ENCODE measurements around the gene SCRT2.
"Not testable (repeated sequence)": the region's sequence is repeated elsewhere in the genome, so short reads cannot be mapped to it uniquely, and the experiment has no call there.

The SCRT2 gene

GRCh38 chr20:650954-651353 is 24.6 kb downstream of the SCRT2 start:
- no peak for DNase-seq

GRCh38 chr20:650281-650680 is 25.3 kb downstream of the SCRT2 start:
- no peak for DNase-seq

- DNase-seq, result no peak
Measured at GRCh38 chr20:647479-648019, 28.1 kb downstream of the SCRT2 start.

GRCh38 chr20:646868-647233 is 28.8 kb downstream of the SCRT2 start:
- DNase-seq, result no peak

GRCh38 chr20:646107-646867 is 29.3 kb downstream of the SCRT2 start:
- no peak for DNase-seq

- DNase-seq, result peak; percentile 9
Measured at GRCh38 chr20:645318-646106, 30.1 kb downstream of the SCRT2 start.

- DNase-seq, result no peak
Measured at GRCh38 chr20:644692-645317, 30.8 kb downstream of the SCRT2 start.

GRCh38 chr20:642398-643174 is 33.0 kb downstream of the SCRT2 start:
- no peak for DNase-seq

GRCh38 chr20:642013-642397 is 33.6 kb downstream of the SCRT2 start:
- not testable (repeated sequence) for DNase-seq

- no peak for DNase-seq
Measured at GRCh38 chr20:641516-641875, 34.1 kb downstream of the SCRT2 start.

GRCh38 chr20:640674-641515 is 34.7 kb downstream of the SCRT2 start:
- DNase-seq, result no peak

GRCh38 chr20:638579-638978 is 37.0 kb downstream of the SCRT2 start:
- no peak for DNase-seq

- no peak for DNase-seq
Measured at GRCh38 chr20:637559-637958, 38.0 kb downstream of the SCRT2 start.

GRCh38 chr20:635893-636338 is 39.7 kb downstream of the SCRT2 start:
- DNase-seq, result no peak

GRCh38 chr20:635028-635892 is 40.3 kb downstream of the SCRT2 start:
- DNase-seq, result no peak

- DNase-seq, result no peak
Measured at GRCh38 chr20:634148-634925, 41.3 kb downstream of the SCRT2 start.

GRCh38 chr20:631101-631500 is 44.5 kb downstream of the SCRT2 start:
- no peak for DNase-seq

GRCh38 chr20:626579-626978 is 49.0 kb downstream of the SCRT2 start:
- no peak for DNase-seq

- no peak for DNase-seq
Measured at GRCh38 chr20:625360-625932, 50.2 kb downstream of the SCRT2 start.

- no peak for DNase-seq
Measured at GRCh38 chr20:623704-624103, 51.9 kb downstream of the SCRT2 start.
